ENCODE measurements around the gene TMED4. TPM values are rescaled to one million over a fixed set of nuclear protein-coding genes. Genes with fewer than 3 reads are reported as not detected.
A peak's percentile ranks its signal among the peaks of the same experiment; 100 is the strongest.

The TMED4 gene
- total RNA-seq, 1 experiment from 2014 or later, result 67.3 TPM

DNA sequence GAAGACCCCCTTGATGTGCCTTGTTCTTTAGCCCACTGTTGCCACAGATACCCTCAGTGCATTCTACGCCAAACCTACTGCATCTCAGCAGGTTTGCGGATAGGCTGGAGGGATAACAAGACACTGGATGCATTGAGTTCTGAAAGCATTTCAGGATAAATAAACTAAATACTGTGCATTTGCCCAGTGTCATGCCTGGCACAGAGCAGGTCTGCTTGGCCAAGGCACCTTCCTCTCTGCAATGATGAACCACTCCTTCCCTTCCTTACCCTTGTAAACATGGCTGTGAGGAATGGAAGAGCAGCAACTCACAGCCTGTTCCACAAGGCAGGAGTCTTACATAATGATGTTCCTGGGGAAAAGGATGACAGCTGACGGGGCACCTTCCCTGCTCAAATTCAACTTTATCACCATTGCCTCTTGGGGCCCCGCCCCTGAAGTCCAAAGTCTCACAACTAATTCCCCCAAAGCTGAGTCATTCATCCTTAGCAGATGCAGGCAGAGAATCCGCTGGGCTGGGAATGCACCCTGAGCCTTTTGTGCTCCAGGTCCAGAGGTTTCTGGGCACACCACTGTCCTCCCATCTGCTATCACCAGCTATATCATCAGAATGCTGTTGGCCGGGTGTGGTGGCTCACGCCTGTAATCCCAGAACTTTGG is 19.9 kb downstream of the TMED4 start:
- TF ChIP-seq TCF7L2 (IDR thresholded peaks at IDR 0.05; ENCODE audit: borderline replicate concordance, extremely low read depth, insufficient read depth, insufficient read length), result no peak
- no peak for TF ChIP-seq ZNF274 (IDR thresholded peaks at IDR 0.05; ENCODE audit: low read depth, low read length)
- TF ChIP-seq, protein P1, sequence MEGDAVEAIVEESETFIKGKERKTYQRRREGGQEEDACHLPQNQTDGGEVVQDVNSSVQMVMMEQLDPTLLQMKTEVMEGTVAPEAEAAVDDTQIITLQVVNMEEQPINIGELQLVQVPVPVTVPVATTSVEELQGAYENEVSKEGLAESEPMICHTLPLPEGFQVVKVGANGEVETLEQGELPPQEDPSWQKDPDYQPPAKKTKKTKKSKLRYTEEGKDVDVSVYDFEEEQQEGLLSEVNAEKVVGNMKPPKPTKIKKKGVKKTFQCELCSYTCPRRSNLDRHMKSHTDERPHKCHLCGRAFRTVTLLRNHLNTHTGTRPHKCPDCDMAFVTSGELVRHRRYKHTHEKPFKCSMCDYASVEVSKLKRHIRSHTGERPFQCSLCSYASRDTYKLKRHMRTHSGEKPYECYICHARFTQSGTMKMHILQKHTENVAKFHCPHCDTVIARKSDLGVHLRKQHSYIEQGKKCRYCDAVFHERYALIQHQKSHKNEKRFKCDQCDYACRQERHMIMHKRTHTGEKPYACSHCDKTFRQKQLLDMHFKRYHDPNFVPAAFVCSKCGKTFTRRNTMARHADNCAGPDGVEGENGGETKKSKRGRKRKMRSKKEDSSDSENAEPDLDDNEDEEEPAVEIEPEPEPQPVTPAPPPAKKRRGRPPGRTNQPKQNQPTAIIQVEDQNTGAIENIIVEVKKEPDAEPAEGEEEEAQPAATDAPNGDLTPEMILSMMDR (IDR thresholded peaks at IDR 0.05 in 2 of 3, conservative IDR thresholded peaks at IDR 0.05 in 1 of 3; ENCODE audit: borderline replicate concordance in 1 of 3, insufficient read depth in 1 of 3, low read depth in 2 of 3, low read length in 2 of 3), result no peak
- TF ChIP-seq ZFX (IDR thresholded peaks at IDR 0.05), result no peak
- TF ChIP-seq, protein P2, sequence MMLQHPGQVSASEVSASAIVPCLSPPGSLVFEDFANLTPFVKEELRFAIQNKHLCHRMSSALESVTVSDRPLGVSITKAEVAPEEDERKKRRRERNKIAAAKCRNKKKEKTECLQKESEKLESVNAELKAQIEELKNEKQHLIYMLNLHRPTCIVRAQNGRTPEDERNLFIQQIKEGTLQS (IDR thresholded peaks at IDR 0.05), result no peak
- TF ChIP-seq CEBPB (IDR thresholded peaks at IDR 0.05; ENCODE audit: low read depth), result no peak
- no peak for TF ChIP-seq EZH2 (IDR thresholded peaks at IDR 0.05)
- TF ChIP-seq SP1 (IDR thresholded peaks at IDR 0.05; ENCODE audit: low read depth), result no peak
- peak; percentile 37 for TF ChIP-seq FOSL1 (IDR thresholded peaks at IDR 0.05; ENCODE audit: low read depth)
- TF ChIP-seq JUND (IDR thresholded peaks at IDR 0.05), result peak; percentile 44
- TF ChIP-seq, protein P3, sequence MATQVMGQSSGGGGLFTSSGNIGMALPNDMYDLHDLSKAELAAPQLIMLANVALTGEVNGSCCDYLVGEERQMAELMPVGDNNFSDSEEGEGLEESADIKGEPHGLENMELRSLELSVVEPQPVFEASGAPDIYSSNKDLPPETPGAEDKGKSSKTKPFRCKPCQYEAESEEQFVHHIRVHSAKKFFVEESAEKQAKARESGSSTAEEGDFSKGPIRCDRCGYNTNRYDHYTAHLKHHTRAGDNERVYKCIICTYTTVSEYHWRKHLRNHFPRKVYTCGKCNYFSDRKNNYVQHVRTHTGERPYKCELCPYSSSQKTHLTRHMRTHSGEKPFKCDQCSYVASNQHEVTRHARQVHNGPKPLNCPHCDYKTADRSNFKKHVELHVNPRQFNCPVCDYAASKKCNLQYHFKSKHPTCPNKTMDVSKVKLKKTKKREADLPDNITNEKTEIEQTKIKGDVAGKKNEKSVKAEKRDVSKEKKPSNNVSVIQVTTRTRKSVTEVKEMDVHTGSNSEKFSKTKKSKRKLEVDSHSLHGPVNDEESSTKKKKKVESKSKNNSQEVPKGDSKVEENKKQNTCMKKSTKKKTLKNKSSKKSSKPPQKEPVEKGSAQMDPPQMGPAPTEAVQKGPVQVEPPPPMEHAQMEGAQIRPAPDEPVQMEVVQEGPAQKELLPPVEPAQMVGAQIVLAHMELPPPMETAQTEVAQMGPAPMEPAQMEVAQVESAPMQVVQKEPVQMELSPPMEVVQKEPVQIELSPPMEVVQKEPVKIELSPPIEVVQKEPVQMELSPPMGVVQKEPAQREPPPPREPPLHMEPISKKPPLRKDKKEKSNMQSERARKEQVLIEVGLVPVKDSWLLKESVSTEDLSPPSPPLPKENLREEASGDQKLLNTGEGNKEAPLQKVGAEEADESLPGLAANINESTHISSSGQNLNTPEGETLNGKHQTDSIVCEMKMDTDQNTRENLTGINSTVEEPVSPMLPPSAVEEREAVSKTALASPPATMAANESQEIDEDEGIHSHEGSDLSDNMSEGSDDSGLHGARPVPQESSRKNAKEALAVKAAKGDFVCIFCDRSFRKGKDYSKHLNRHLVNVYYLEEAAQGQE (IDR thresholded peaks at IDR 0.05; ENCODE audit: low read depth), result no peak
- TF ChIP-seq EGR1 (IDR thresholded peaks at IDR 0.05; ENCODE audit: low read depth), result no peak
- no peak for TF ChIP-seq POLR2A (IDR thresholded peaks at IDR 0.05; ENCODE audit: borderline replicate concordance, extremely low read depth, insufficient read depth, insufficient read length)
- TF ChIP-seq, protein P4, sequence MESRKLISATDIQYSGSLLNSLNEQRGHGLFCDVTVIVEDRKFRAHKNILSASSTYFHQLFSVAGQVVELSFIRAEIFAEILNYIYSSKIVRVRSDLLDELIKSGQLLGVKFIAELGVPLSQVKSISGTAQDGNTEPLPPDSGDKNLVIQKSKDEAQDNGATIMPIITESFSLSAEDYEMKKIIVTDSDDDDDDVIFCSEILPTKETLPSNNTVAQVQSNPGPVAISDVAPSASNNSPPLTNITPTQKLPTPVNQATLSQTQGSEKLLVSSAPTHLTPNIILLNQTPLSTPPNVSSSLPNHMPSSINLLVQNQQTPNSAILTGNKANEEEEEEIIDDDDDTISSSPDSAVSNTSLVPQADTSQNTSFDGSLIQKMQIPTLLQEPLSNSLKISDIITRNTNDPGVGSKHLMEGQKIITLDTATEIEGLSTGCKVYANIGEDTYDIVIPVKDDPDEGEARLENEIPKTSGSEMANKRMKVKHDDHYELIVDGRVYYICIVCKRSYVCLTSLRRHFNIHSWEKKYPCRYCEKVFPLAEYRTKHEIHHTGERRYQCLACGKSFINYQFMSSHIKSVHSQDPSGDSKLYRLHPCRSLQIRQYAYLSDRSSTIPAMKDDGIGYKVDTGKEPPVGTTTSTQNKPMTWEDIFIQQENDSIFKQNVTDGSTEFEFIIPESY (IDR thresholded peaks at IDR 0.05; ENCODE audit: extremely low read depth, insufficient replicate concordance, low read length), result no peak
- ChIA-PET CTCF (interaction anchor here (1.7 kb wide), 2 partner anchors 11 to 28 kb away, joined by 3 read pairs; partner anchors contain the start of gene DDX56), RAD21 (ENCODE audit: low non-redundant PET in 1 of 2, low total read pairs in 2 of 2, uncharacterized antibody in 2 of 2, unreplicated experiment in 2 of 2) (no interaction called here), POLR2A (interaction anchor here (0.6 kb wide), 1 partner anchor 244 kb away, joined by 3 read pairs; no protein-coding TSS in a partner anchor)
- peak overlapping the region in 1 of 2 experiments; percentile 36; a peak in 2 of 4 replicates for H3K4me3 ChIP-seq (replicated peaks in 1 of 2; ENCODE audit: low read depth in 1 of 2, low read length in 2 of 2)
- intact Hi-C loops (cut with micrococcal nuclease), result no loop called here
- BruUV-seq (replicated peaks), result no TSS peak
- no peak for DNase-seq (ENCODE audit: low read depth, low spot score)
- peak overlapping the region; percentile 66 for H3K4me2 ChIP-seq (ENCODE audit: low read length)
- H3K27me3 ChIP-seq (ENCODE audit: insufficient read depth, low read length), result no peaks in the 10 kb centered on the region
- H3K9me2 ChIP-seq (ENCODE audit: insufficient read depth), result no peaks in the 10 kb centered on the region
- H3K36me3 ChIP-seq (ENCODE audit: control insufficient read depth in 1 of 2, insufficient read depth in 2 of 2, low read length in 2 of 2), result peaks cover 17 to 22% of the 10 kb centered on the region in 2 experiments; a peak in 3 of 4 replicates
- H3K9me3 ChIP-seq (ENCODE audit: control insufficient read depth in 1 of 2, insufficient read depth in 1 of 2, low read depth in 1 of 2, low read length in 2 of 2), result no peaks in the 10 kb centered on the region
- 0 out of 2 replicates have a peak overlapping the region, but pooled peaks have one; percentile 28 for H3K9ac ChIP-seq (ENCODE audit: low read length)
- peaks cover 7% of the 10 kb centered on the region for H3K79me2 ChIP-seq (ENCODE audit: insufficient read depth, low read length)
- peaks cover 7% of the 10 kb centered on the region; the same call in 1 of the 2 replicates for H4K20me1 ChIP-seq (ENCODE audit: insufficient read depth)
- peaks cover 11 to 26% of the 10 kb centered on the region in 2 experiments for H3K4me1 ChIP-seq (ENCODE audit: control insufficient read depth in 1 of 2, insufficient read depth in 2 of 2, low read length in 2 of 2)
- peak; percentile 57 for ATAC-seq
- peak overlapping the region; percentile 11; the same call in 1 of the 2 replicates for H3K27ac ChIP-seq (ENCODE audit: low read depth, low read length)
- no peak overlapping the region for H2AFZ ChIP-seq (ENCODE audit: low read depth, low read length, poor library complexity, severe bottlenecking)
